HUES6 (cell line): Measurements from ENCODE around the gene ENTHD1.

Experiments used
- H3K27ac ChIP-seq: 2 replicates; pipeline ENCODE4 v1.7.0; 2013; ENCODE audit warnings: low read depth, mild to moderate bottlenecking, low read length, inconsistent platforms
- H3K27me3 ChIP-seq: 2 replicates; pipeline ENCODE4 v1.6.1; 2013; ENCODE audit warnings: low read length; ENCODE audit not compliant: control insufficient read depth, insufficient read depth
- H3K36me3 ChIP-seq: 2 replicates; pipeline ENCODE4 v1.6.1; 2013; ENCODE audit warnings: low read length; ENCODE audit not compliant: control insufficient read depth, insufficient read depth
- H3K4me1 ChIP-seq: 2 replicates; pipeline ENCODE4 v1.6.1; 2013; ENCODE audit warnings: low read length; ENCODE audit not compliant: control insufficient read depth, insufficient read depth
- H3K4me3 ChIP-seq: 2 replicates; pipeline ENCODE4 v1.5.1; 2013; ENCODE audit warnings: low read depth, low read length
- H3K9ac ChIP-seq: one replicate; pipeline ENCODE4 v1.6.1; 2013; ENCODE audit warnings: mild to moderate bottlenecking, low read length
- H3K9me3 ChIP-seq: 2 replicates; pipeline ENCODE4 v1.6.1; 2013; ENCODE audit warnings: low read depth, low read length; ENCODE audit not compliant: control insufficient read depth, insufficient read depth

Gene ENTHD1

GRCh38 chr22:39712751-39713525 lies 180.6 kb downstream of the ENTHD1 start:
- Histone ChIP-seq H3K9me3 (no peaks in the 10 kb centered on the region), H3K27ac (no peak overlapping the region), H3K27me3 (no peaks in the 10 kb centered on the region), H3K4me3 (no peak overlapping the region), H3K36me3 (no peaks in the 10 kb centered on the region), H3K9ac (no peak overlapping the region), H3K4me1 (peaks cover 7% of the 10 kb centered on the region; the same call in 1 of the 2 replicates)

- H3K4me1 ChIP-seq: peaks cover 7% of the 10 kb centered on the region; the same call in 1 of the 2 replicates
- H3K4me3 ChIP-seq: no peak overlapping the region
- no peak overlapping the region for H3K9ac ChIP-seq
- no peak overlapping the region for H3K27ac ChIP-seq
- no peaks in the 10 kb centered on the region for H3K9me3 ChIP-seq
- H3K36me3 ChIP-seq: no peaks in the 10 kb centered on the region
- no peaks in the 10 kb centered on the region for H3K27me3 ChIP-seq
Measured at GRCh38 chr22:39712081-39712480, 181.5 kb downstream of the ENTHD1 start.

GRCh38 chr22:39710380-39711150 lies 183.0 kb downstream of the ENTHD1 start:
- Histone ChIP-seq H3K4me1 (peaks cover 20% of the 10 kb centered on the region), H3K4me3 (no peak overlapping the region), H3K9ac (no peak overlapping the region), H3K27ac (no peak overlapping the region), H3K27me3 (no peaks in the 10 kb centered on the region), H3K9me3 (no peaks in the 10 kb centered on the region), H3K36me3 (no peaks in the 10 kb centered on the region)

DNA sequence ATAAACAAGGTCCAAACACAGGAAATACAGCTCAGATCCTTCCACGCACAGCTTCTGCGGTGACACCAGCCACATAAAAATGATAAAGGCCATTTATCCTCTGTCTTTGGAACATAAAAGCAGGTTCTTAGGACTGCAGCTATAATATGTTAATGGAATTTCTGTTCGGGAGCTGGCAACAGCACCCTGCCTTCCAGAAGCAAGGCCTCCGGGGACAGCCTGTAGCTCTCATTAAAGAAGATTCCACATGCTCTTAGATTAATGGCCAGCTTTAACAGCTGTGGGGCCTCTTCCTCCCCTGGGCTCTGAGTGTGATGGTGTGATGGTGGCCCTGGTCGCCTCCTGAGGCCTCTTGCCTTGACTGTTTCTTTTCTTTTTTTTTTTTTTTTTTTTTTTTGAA lies 185.7 kb downstream of the ENTHD1 start:
- Histone ChIP-seq H3K4me1 (peaks cover 16% of the 10 kb centered on the region), H3K36me3 (no peaks in the 10 kb centered on the region), H3K27me3 (no peaks in the 10 kb centered on the region), H3K4me3 (no peak overlapping the region), H3K9me3 (no peaks in the 10 kb centered on the region), H3K27ac (no peak overlapping the region), H3K9ac (no peak overlapping the region)

DNA sequence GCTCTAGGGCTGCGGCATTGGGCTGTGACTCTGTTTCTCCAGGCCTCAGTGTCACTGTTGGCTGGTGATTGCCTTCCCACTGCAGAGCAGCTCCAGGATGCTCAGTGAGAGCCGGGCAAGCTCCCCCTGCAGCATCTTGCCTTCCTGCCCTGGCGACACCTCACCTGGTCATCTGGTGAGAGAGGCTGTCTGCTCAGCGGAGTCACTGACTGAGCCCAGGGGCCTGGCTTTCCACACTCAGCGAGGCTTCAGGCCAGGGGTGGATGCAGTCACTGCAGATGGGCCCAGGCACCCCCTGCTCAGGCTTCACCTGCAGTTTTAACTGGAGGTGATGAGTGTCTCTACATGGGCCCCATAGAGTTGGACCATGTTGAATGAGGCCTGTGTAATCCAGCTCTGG lies 186.2 kb downstream of the ENTHD1 start:
- Histone ChIP-seq H3K9ac (no peak overlapping the region), H3K4me3 (no peak overlapping the region), H3K27ac (no peak overlapping the region), H3K4me1 (peaks cover 14% of the 10 kb centered on the region), H3K27me3 (no peaks in the 10 kb centered on the region), H3K36me3 (no peaks in the 10 kb centered on the region), H3K9me3 (no peaks in the 10 kb centered on the region)

GRCh38 chr22:39706376-39707140 lies 187.0 kb downstream of the ENTHD1 start:
- Histone ChIP-seq H3K27ac (no peak overlapping the region), H3K4me3 (no peak overlapping the region), H3K9me3 (no peaks in the 10 kb centered on the region), H3K9ac (no peak overlapping the region), H3K4me1 (peaks cover 14% of the 10 kb centered on the region), H3K36me3 (no peaks in the 10 kb centered on the region), H3K27me3 (no peaks in the 10 kb centered on the region)

GRCh38 chr22:39705386-39705785 lies 188.2 kb downstream of the ENTHD1 start:
- H3K9me3 ChIP-seq: no peaks in the 10 kb centered on the region
- H3K27me3 ChIP-seq: no peaks in the 10 kb centered on the region; the same call in 1 of the 2 replicates
- no peak overlapping the region for H3K9ac ChIP-seq
- peaks cover 14% of the 10 kb centered on the region for H3K4me1 ChIP-seq
- H3K4me3 ChIP-seq: no peak overlapping the region
- no peaks in the 10 kb centered on the region for H3K36me3 ChIP-seq
- no peak overlapping the region for H3K27ac ChIP-seq

DNA sequence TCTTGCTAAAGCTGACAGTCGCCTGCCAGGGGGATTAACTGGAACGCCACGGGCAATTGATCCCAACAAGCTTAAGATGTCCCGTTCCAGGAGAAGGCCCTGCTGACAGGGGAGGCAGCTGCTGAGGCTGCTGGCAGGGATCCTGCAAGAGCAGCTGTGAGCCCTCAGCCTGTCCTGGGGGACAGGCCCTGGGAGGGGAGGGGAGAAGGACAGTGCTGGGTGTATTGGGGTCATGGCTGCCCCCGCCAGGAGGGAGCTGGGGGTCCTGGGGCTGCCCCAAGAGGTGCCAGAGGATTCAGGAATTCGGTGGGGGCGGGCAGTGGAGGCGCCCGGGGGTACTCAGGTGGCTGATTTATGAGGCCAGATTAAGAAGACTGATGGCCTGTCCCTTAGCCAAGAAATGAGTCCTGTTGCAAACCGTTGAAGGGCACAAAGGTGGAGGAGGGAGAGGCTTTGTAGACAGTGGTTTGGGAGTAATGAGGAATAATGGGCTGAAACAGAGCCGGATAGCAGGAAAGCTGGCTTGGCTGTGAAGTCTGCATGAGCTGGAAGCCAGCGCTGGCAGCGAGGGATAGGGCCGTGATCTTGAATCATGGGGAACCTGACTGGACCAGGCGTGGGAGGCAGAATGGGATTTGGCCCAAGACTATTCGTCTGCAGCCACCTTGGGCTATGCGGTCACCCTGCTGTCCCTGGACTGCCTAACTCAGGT lies 189.5 kb downstream of the ENTHD1 start:
- no peaks in the 10 kb centered on the region; the same call in 1 of the 2 replicates for H3K27me3 ChIP-seq
- no peak overlapping the region for H3K4me3 ChIP-seq
- peaks cover 14% of the 10 kb centered on the region for H3K4me1 ChIP-seq
- no peaks in the 10 kb centered on the region for H3K9me3 ChIP-seq
- no peak overlapping the region for H3K27ac ChIP-seq
- no peaks in the 10 kb centered on the region for H3K36me3 ChIP-seq
- no peak overlapping the region for H3K9ac ChIP-seq

DNA sequence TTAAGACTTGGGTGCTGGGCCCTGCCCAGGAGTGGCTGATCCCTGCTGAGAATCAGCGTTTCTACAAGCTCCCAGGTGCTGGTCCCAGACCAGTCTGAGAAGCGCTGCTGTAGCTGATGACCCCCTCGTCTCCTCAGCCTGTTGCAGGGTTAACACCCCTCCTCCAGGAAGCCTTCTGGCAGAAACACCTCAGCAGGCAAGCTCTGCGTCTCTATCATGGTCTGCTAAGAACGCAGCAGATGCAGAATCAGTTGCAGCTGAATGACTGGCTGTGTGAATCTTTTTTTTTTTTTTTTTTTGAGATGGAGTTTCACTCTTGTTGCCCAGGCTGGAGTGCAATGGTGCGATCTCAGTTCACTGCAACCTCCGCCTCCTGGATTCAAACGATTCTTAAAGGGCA lies 190.5 kb downstream of the ENTHD1 start:
- Histone ChIP-seq H3K27ac (no peak overlapping the region), H3K9me3 (no peaks in the 10 kb centered on the region), H3K9ac (no peak overlapping the region), H3K36me3 (no peaks in the 10 kb centered on the region), H3K4me1 (peaks cover 14% of the 10 kb centered on the region), H3K27me3 (no peaks in the 10 kb centered on the region; the same call in 1 of the 2 replicates), H3K4me3 (no peak overlapping the region)

DNA sequence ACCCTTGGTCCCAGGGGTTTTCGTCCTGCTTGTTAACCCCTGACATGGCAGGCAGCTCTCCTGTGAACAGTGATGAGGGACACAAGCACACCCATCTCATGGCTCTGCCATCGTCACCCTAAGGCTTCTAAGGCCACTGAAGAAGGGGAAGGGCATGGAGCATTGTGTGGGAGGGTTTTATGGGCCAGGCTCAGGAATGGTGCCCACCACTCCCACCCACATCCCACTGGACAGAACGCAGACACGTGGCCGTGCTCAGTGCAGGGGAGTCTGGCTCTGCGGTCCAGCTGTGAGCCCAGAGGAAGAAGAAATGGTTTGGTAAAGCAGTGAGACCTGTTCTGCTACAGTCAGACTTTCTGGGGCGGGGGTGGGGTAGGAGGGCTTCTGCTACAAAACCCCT lies 193.0 kb downstream of the ENTHD1 start:
- no peaks in the 10 kb centered on the region for H3K9me3 ChIP-seq
- H3K9ac ChIP-seq: no peak overlapping the region
- peaks cover 1% of the 10 kb centered on the region; the same call in 1 of the 2 replicates for H3K4me1 ChIP-seq
- H3K4me3 ChIP-seq: no peak overlapping the region
- no peak overlapping the region for H3K27ac ChIP-seq
- H3K27me3 ChIP-seq: no peaks in the 10 kb centered on the region; the same call in 1 of the 2 replicates
- no peaks in the 10 kb centered on the region for H3K36me3 ChIP-seq
